GM12872 (cell line): ENCODE measurements around the gene MDGA2.

Source experiments
- CTCF ChIP-seq: IDR thresholded peaks from 3 replicates; pipeline ENCODE4 v1.5.1; 2011; ENCODE audit warnings: low read depth, mild to moderate bottlenecking, low read length, moderate library complexity; ENCODE audit not compliant: insufficient read depth

Gene MDGA2

GRCh38 chr14:47438650-47439140 lies 236.7 kb downstream of the MDGA2 start:
- no peak for TF ChIP-seq CTCF

- no peak for TF ChIP-seq CTCF
Observed at GRCh38 chr14:47435331-47435965, 240.0 kb downstream of the MDGA2 start.

- TF ChIP-seq CTCF: no peak
Observed at GRCh38 chr14:47427629-47428028, 247.8 kb downstream of the MDGA2 start.

GRCh38 chr14:47425302-47425701 lies 250.1 kb downstream of the MDGA2 start:
- TF ChIP-seq CTCF: no peak

- no peak for TF ChIP-seq CTCF
Observed at GRCh38 chr14:47422191-47422590, 253.2 kb downstream of the MDGA2 start.

GRCh38 chr14:47411523-47411922 lies 263.9 kb downstream of the MDGA2 start:
- TF ChIP-seq CTCF: no peak

- TF ChIP-seq CTCF: no peak
Observed at GRCh38 chr14:47392326-47392725, 283.1 kb downstream of the MDGA2 start.
